CD4-positive, alpha-beta T cell treated with Interleukin-12 subunit alpha and Interleukin-12 subunit beta, for 1 hour (primary cell): ENCODE data around the gene SLC35E4.
"Not testable (repeated sequence)": the region's sequence is repeated elsewhere in the genome, so short reads cannot be mapped to it uniquely, and the experiment has no call there.

Source experiments
- DNase-seq: peaks from one replicate; pipeline ENCODE4 v3.0.0-alpha.2; 2020

Gene SLC35E4

GRCh38 chr22:30652852-30653251, 17.3 kb downstream of the SLC35E4 start:
- no peak for DNase-seq

DNA sequence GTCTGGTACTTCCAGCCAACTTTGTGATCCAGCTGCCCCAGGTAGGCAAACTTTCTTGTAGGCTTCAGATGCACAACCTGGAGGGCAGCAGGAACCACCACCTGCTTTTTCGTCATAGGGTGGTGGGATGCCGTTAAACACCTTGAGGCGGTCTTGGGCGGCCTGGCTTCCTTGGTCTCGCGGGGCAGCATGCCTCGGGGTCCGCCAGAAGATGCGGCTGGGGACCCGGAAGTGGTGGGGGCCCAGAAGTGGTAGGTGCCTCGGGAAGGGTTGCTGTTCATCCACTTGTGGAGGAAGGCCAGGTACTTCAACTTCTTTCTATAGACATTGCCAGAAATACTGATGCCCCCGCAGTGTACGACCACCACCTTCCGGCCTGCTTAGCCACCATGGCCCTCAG, 18.8 kb downstream of the SLC35E4 start:
- no peak for DNase-seq

DNA sequence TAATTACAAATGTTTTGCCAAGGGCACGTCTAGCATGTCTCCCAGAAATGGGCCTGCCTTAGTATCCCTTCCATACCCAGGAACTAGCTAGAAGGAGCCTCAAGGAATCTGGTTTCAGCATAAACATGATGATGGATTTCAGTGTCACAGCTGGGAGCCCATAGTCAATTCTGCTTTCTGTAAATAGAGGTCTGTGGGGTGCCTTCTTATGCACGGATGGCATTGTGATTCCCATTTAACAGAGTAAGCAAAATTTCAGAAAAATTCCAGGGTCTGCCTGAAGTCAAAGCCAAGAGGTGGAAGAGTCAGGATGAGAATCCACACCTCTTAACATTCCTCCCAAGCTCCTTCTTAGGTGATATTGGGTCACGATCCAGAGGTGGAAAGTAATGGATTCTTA, 20.0 kb downstream of the SLC35E4 start:
- DNase-seq: no peak

GRCh38 chr22:30662040-30662439, 26.5 kb downstream of the SLC35E4 start:
- DNase-seq: no peak

GRCh38 chr22:30664798-30665197, 29.2 kb downstream of the SLC35E4 start:
- no peak for DNase-seq

GRCh38 chr22:30665266-30665665, 29.7 kb downstream of the SLC35E4 start:
- DNase-seq: no peak

DNA sequence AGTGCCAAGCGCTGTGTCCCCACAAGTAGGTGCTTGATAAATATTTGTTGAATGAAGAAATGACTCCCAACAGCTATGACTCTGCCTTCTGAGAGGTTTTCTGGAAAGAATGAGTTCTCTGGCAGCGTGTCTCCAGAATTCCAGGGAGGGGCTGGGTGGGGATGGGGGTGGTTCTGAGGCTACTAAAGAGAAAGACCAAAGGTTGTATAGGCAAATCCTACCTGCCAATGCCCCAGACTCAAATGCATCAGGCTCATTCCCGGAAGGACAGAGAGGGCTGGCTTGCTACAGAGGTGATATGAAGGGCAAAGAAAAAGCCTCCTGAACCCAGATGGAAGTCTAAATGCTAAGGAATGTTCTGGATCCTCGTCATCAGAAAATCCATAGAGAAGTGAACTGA, 30.2 kb downstream of the SLC35E4 start:
- no peak for DNase-seq

DNA sequence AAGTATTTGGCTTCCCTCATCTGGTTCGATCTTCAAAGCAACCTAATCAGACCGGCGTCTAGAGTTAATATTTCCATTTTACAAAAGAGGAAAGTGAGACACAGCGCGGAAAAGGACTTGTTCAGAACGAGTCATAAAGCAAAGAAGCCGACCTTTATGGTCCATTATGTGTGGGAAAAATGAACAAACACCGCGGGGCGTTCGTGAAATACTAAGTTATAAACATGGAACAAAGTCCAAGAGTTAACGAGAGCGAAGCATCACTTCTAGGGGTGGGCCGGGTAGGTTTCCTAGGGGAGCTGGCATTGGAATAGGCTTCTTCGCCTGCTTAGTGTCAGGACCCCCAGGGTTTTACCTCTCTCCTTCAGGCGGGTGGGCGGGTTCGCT, 31.5 kb downstream of the SLC35E4 start:
- DNase-seq: peak; percentile 13

DNA sequence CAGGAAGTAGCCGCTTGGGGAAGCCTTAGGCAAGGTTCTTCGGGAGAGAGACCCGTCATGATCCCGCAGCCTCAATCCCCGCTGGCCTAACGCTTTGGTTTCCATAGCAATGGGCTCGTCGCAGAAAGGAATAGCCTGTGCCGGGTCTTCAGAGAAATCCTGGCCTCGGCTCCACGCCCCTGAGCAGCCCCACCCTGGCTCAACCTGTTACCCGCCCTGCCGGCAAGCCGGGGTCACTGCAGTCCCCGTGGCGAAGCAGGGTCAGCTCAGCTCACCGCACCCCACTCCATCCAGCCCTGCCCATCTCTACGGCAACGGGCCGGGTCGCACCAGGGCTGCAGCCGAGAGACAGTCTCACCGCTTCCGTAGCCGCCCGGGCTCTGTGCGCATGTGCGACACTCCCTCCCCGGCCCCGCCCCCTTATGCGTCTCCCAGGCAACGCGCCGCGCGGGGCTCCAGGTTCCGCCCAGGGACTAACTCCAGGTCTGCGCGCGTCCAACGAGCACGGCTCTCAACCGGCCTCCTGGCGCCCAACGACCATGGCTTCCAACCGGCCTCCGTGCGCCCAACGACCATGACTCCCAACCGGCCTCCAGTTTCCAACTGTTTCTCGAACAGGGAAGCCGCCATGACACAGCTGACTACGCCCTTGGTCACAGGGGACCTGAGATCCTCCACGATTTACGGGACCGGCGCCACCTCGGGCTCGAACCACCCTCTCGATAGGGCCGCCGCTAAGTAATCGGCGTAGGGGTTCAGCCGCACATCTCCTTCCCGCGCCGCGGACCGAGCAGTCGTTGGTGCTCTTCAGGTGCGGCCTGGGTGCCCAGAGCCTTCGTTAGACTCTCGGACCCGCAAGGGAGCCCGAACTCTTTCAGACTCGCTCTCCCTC, 32.2 kb downstream of the SLC35E4 start, which contains the start of gene DUSP18:
Gene DUSP18, minus strand, starts transcription at position 382 of the 892 bp plus-strand sequence. CDS start 3,872 bp downstream, outside the sequence.
- peak; percentile 95 for DNase-seq

GRCh38 chr22:30668386-30668710, 32.8 kb downstream of the SLC35E4 start:
- no peak for DNase-seq

- no peak for DNase-seq
These were observed 35.5 kb downstream of the SLC35E4 start for GRCh38 chr22:30671071-30671470.

DNA sequence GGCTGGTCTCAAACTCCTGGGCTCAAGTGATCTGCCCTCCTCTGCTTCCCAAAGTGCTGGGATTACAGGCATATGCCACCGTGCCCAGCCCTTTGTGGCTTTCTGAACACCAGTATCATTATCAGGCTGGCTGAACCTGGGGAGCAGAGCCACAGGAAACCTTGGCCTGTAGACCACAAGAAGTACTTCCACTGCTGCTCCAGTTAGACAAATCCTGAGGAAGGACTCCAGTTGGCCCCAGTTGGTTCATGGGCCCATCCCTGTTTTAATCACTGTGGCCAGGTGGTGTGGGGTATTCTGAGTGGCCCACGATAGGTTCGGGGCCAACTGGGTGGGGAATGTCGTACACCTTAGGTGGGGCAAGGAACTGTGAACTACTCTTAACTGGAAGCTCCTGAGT, 37.6 kb downstream of the SLC35E4 start:
- DNase-seq: no peak

DNA sequence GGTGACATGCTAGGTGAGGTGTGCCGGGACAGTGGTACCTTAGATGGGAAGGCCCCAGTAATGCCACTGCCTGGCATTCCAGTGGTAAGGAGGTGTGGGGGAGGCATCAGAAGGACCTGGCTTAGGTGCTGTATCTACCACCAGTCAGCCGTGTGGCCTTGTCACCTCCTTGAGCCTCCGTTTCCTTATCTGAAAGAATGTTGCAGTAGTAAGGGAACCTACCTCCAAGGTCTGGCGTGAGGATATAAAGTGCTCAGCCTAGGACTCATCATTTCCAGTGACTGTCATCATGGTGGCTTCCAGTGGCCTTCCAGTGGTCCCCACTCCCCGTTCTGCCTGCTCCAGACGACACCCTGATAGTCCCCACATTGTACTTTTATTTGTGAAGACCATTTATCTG, 38.9 kb downstream of the SLC35E4 start:
- DNase-seq: no peak

GRCh38 chr22:30675436-30675835, 39.9 kb downstream of the SLC35E4 start:
- DNase-seq: no peak

- DNase-seq: not testable (repeated sequence)
These were observed 41.0 kb downstream of the SLC35E4 start for GRCh38 chr22:30676565-30676964.

GRCh38 chr22:30679895-30680690, 44.5 kb downstream of the SLC35E4 start:
- not testable (repeated sequence) for DNase-seq

- no peak for DNase-seq
These were observed 45.6 kb downstream of the SLC35E4 start for GRCh38 chr22:30680991-30681770.

DNA sequence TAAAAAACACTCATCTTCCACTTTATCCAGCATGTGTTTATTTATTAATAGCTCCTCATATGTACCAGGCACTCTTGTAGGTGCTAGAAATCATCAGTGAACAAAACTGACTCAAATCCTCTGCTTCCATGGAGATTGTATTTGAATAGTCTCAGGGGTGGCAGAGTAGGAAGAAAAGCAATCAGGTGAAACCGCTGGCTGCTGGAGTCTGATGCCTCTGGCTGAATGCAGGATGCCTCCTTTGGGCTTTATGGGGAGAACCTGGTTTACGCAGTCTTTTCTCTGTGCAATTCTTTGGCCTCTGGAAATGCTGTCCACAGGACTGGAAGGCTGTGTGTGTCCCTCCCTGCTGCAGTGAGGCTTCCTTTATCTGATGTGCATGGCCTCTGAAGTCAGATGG, 46.2 kb downstream of the SLC35E4 start:
- DNase-seq: no peak

DNA sequence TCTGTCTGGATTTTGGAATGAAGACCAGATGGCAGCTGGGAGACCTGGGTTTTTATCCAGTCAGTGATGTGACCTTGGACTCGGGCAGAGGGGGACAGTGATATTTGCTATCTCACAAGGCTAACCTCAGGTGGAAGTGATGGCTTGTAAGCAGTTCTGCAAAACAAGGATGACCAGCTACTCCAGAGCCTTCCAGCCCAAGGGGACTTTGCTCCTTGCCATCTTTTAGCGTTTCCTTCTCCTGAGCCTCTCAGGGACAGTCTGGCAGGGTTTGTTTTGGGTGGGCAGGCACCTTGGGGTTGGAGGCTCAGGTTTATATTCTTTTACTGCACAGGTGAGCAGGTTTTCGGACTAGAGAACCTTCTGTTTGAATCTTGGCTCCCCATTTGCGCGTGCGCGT, 49.6 kb downstream of the SLC35E4 start:
- no peak for DNase-seq

DNA sequence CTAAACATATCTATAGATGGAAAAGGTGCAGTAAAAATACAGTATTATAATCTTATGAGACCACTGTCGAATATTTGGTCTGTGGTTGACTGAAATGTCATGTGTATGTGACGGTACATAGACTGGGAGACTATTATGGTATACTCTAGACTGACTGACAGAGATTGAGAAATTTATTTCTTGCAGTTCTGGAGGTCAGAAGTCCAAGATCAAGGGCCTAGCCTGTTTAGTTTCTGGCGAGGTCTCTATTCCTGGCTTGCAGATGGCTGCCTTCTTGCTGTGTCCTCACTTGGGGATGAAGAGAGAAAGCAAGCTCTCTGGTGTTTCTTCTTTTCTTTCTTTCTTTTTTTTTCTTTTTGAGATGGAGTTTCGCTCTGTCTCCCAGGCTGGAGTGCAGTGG, 51.8 kb downstream of the SLC35E4 start:
- no peak for DNase-seq

GRCh38 chr22:30689622-30690021, 54.0 kb downstream of the SLC35E4 start:
- no peak for DNase-seq

DNA sequence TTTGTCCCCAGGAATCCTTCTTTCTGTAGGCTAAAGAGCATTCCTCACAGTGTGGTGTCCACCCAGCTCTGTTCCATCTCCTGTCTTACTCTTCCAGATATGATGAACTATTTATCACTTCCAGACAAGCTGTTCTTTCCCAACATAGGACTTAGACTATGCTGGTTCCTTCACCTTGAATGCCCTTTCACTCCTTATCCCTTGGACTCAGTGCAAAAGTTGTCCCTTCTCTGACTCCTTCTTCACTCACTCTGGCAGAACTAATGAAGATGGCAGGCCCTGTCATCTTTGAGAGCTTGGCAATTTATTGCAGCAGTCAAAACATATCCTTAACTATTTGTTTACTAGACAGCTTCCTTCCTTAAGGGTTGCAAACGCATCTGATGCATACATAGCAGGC, 55.6 kb downstream of the SLC35E4 start:
- DNase-seq: no peak

- DNase-seq: peak; percentile 55
These were observed 58.6 kb downstream of the SLC35E4 start for GRCh38 chr22:30694171-30694639.
